Measurements from ENCODE around the gene HHAT. TPM values are rescaled to one million over a fixed set of nuclear protein-coding genes. Genes with fewer than 3 reads are reported as not detected.
"Not testable (repeated sequence)": the region's sequence is repeated elsewhere in the genome, so short reads cannot be mapped to it uniquely, and the experiment has no call there.

HHAT gene
- total and polyA plus RNA-seq, 3 donors from 2014 or later: 8.5 to 24.3 (median 23.8) TPM

DNA sequence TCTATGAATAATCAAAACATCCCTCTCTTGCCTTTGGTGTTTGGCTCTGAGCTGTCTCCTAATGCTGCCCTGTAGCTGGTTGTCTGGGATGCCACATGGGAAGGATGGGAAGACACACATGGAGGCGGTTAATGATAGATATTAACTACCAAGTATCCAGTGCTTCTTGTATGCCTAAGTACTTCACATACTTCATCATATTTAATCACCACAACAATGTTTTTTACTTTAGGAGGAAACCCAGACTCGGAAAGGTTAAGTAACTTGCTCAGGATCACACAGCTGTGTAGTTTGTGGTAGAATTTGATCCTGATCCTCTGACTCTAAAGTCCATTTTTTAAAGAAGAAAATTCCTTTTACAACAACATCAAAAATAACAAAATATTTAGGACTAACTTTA, 88.0 kb downstream of the HHAT start:
- intact Hi-C loops (cut with DNase I; ENCODE audit: low total_unique reads): no loop called here
- WGBS, 2 donors: 93 to 98% methylated on average over 2 of the region's 2 CpGs
- no peak overlapping the region for H3K27ac ChIP-seq
- no peaks in the 10 kb centered on the region for H3K27me3 ChIP-seq
- H3K9me3 ChIP-seq: no peaks in the 10 kb centered on the region
- H3K36me3 ChIP-seq (ENCODE audit: low read depth, missing control alignments): no peaks in the 10 kb centered on the region
- peaks cover 6% of the 10 kb centered on the region for H3K4me1 ChIP-seq
- H3K4me3 ChIP-seq: no peak overlapping the region
- DNase-seq: no peak
- no peak for TF ChIP-seq POLR2A (IDR thresholded peaks at IDR 0.05)
- TF ChIP-seq, protein P1, sequence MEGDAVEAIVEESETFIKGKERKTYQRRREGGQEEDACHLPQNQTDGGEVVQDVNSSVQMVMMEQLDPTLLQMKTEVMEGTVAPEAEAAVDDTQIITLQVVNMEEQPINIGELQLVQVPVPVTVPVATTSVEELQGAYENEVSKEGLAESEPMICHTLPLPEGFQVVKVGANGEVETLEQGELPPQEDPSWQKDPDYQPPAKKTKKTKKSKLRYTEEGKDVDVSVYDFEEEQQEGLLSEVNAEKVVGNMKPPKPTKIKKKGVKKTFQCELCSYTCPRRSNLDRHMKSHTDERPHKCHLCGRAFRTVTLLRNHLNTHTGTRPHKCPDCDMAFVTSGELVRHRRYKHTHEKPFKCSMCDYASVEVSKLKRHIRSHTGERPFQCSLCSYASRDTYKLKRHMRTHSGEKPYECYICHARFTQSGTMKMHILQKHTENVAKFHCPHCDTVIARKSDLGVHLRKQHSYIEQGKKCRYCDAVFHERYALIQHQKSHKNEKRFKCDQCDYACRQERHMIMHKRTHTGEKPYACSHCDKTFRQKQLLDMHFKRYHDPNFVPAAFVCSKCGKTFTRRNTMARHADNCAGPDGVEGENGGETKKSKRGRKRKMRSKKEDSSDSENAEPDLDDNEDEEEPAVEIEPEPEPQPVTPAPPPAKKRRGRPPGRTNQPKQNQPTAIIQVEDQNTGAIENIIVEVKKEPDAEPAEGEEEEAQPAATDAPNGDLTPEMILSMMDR (IDR thresholded peaks at IDR 0.05): no peak

DNA sequence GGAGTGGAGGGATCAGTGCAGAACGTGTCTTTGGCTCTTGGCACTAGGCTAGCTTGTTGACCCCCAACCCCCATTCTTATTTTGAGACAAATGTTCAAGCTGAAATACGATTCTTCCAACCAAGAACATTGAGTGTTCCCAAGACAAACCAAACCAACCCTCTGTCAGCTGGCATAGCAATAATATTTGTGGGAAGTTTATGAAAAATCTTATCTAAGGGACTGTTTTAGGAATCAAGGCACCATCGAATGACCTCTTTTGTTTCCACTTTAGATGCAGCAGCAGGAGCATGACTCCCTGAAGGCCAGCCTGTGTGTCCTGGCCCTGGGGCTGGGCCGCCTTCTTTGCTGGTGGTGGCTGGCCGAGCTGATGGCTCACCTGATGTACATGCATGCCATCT, 89.2 kb downstream of the HHAT start:
- H3K4me3 ChIP-seq: no peak overlapping the region
- WGBS, 2 donors: 89 to 98% methylated on average over 4 to 5 of the region's 5 CpGs
- peaks cover 6% of the 10 kb centered on the region for H3K4me1 ChIP-seq
- no peaks in the 10 kb centered on the region for H3K27me3 ChIP-seq
- TF ChIP-seq, protein P1 (IDR thresholded peaks at IDR 0.05): no peak
- TF ChIP-seq POLR2A (IDR thresholded peaks at IDR 0.05): no peak
- no peak overlapping the region for H3K27ac ChIP-seq
- no peaks in the 10 kb centered on the region for H3K9me3 ChIP-seq
- no peaks in the 10 kb centered on the region for H3K36me3 ChIP-seq (ENCODE audit: low read depth, missing control alignments)
- intact Hi-C loops (cut with DNase I; ENCODE audit: low total_unique reads): no loop called here
- DNase-seq: no peak

DNA sequence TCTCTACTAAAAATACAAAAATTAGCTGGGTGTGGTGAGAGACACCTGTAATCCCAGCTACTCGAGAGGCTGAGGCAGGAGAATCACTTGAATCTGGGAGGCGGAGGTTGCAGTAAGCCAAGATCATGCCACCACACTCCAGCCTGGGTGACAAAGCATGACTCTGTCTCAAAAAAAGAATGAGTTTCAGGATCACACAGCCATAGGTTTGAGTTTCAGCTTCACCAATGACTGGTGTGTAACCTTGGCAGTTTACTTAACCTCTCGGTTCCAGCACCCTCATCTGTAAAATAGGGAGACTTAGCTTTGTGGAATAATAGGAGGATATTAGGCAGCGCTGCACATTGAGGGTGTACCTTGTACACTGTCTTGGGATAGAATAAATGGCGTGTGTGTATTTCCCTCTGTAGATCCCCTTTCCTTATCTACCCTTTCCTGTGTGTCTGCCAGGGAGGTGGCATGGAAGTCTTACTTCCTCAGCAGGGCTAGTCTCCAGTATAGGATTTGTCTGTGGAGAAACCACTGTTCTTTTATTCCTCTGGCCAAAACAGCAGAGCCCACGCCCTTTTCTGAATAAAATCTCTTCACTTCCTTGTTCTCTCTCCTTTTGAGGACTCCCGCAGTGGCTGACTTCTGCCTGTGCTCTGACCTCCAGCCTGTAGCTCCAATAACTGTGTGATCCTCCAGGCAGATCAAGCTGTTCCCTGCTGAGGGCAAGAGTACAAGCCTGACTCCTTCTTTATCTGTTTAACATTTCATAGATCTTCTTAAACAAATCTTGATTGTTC, 90.4 kb downstream of the HHAT start:
- TF ChIP-seq, protein P1 (IDR thresholded peaks at IDR 0.05): no peak
- TF ChIP-seq POLR2A (IDR thresholded peaks at IDR 0.05): no peak
- Histone ChIP-seq H3K27me3 (no peaks in the 10 kb centered on the region), H3K9me3 (no peaks in the 10 kb centered on the region), H3K4me3 (no peak overlapping the region), H3K36me3 (ENCODE audit: low read depth, missing control alignments) (no peaks in the 10 kb centered on the region), H3K4me1 (peaks cover 6% of the 10 kb centered on the region), H3K27ac (no peak overlapping the region)
- WGBS, 2 donors: 66 to 69% methylated on average over 7 of the region's 7 CpGs
- intact Hi-C loops (cut with DNase I; ENCODE audit: low total_unique reads): no loop called here
- no peak for DNase-seq

DNA sequence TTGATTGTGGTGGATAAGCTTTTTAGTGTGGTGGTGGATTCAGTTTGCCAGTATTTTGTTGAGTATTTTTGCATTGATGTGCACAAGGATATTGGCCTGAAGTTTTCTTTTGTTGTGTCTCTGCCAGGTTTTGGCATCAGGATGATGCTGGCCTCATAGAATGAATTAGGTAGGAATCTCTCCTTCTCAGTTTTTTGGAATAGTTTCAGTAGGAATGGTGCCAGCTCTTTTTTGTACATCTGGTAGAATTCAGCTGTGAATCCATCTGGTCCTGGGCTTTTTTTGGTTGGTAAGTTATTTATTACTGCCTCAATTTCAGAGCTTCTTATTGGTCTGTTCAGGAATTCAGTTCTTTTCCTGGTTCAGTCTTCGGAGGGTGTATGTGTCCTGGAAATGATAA, 98.0 kb downstream of the HHAT start:
- DNase-seq; H3K27me3 ChIP-seq; H3K9me3 ChIP-seq; H3K36me3 ChIP-seq (ENCODE audit: low read depth, missing control alignments); H3K4me1 ChIP-seq; H3K4me3 ChIP-seq; intact Hi-C loops (cut with DNase I; ENCODE audit: low total_unique reads); H3K27ac ChIP-seq: not testable (repeated sequence)
- whole genome bisulfite sequencing, 2 donors: 78 to 92% methylated on average over 1 of the region's 1 CpG

DNA sequence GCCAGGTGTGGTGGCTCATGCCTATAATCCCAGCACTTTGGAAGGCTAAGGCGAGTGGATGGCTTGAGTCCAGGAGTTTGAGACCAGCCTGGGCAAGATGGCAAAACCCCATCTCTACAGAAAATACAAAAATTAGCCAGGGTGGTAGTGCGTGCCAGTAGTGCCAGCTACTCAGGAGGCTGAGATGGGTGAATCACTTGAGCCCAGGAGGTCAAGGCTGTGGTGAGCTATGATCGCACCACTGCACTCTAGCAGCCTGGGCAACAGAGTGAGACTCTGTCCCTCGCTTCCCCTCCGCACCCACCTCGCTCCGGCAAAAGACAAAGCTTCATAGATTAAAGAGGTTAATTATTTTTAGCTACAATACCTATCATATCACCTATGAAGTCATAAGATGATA, 100.0 kb downstream of the HHAT start:
- no peaks in the 10 kb centered on the region for H3K27me3 ChIP-seq
- no peaks in the 10 kb centered on the region for H3K36me3 ChIP-seq (ENCODE audit: low read depth, missing control alignments)
- H3K27ac ChIP-seq: no peak overlapping the region
- H3K4me3 ChIP-seq: no peak overlapping the region
- intact Hi-C loops (cut with DNase I; ENCODE audit: low total_unique reads): no loop called here
- H3K4me1 ChIP-seq: no peaks in the 10 kb centered on the region
- DNase-seq: no peak
- 91 to 99% methylated on average over 7 of the region's 7 CpGs for WGBS, 2 donors
- no peaks in the 10 kb centered on the region for H3K9me3 ChIP-seq
- TF ChIP-seq, protein P1 (IDR thresholded peaks at IDR 0.05): no peak
- no peak for TF ChIP-seq POLR2A (IDR thresholded peaks at IDR 0.05)

All from testis (tissue), 3 donors.